SH-SY5Y (cell line): ENCODE data around the gene PRSS22.

Experiments used
- GATA2 ChIP-seq: IDR thresholded peaks from 2 replicates; pipeline ENCODE4 v1.6.1; 2011; ENCODE audit warnings: mild to moderate bottlenecking, low read depth, low read length
- GATA3 ChIP-seq: IDR thresholded peaks from 2 replicates; pipeline ENCODE4 v1.6.1; 2011; ENCODE audit warnings: low read depth, mild to moderate bottlenecking, low read length, moderate library complexity

PRSS22 gene

GRCh38 chr16:2894231-2894630 is 36.3 kb upstream of the PRSS22 start:
- TF ChIP-seq GATA2 (no peak), GATA3 (no peak)

GRCh38 chr16:2884041-2884451 is 26.1 kb upstream of the PRSS22 start:
- TF ChIP-seq GATA2 (no peak), GATA3 (no peak)

GRCh38 chr16:2883458-2883908 is 25.5 kb upstream of the PRSS22 start:
- TF ChIP-seq GATA3 (no peak), GATA2 (no peak)

GRCh38 chr16:2882650-2883457 is 24.9 kb upstream of the PRSS22 start, which contains the start of gene FLYWCH2:
Gene FLYWCH2 (plus strand): TSS chr16:2883215. CDS start chr16:2896450, 13,235 bp downstream.
- TF ChIP-seq GATA2 = no peak

GRCh38 chr16:2881783-2882649 is 24.0 kb upstream of the PRSS22 start:
- TF ChIP-seq GATA3 (no peak), GATA2 (no peak)

- TF ChIP-seq GATA3 = no peak
- no peak for TF ChIP-seq GATA2
These were observed 22.0 kb upstream of the PRSS22 start for GRCh38 chr16:2879854-2880508.

GRCh38 chr16:2874912-2875362 is 17.0 kb upstream of the PRSS22 start:
- no peak for TF ChIP-seq GATA3
- no peak for TF ChIP-seq GATA2

- TF ChIP-seq GATA3 (no peak), GATA2 (no peak)
These were observed 16.3 kb upstream of the PRSS22 start for GRCh38 chr16:2874032-2874911.

- TF ChIP-seq GATA3 (no peak), GATA2 (no peak)
These were observed 14.0 kb upstream of the PRSS22 start for GRCh38 chr16:2871926-2872325.

GRCh38 chr16:2867987-2868789 is 10.2 kb upstream of the PRSS22 start:
- TF ChIP-seq GATA2 (peak; percentile 56; the same call in 1 of the 2 replicates), GATA3 (no peak)

- TF ChIP-seq GATA3 (no peak), GATA2 (no peak)
These were observed 9.7 kb upstream of the PRSS22 start for GRCh38 chr16:2867661-2867986.

GRCh38 chr16:2866431-2866830 is 8.5 kb upstream of the PRSS22 start:
- TF ChIP-seq GATA3 (no peak), GATA2 (no peak)
